Endothelial cell of umbilical vein (primary cell): ENCODE results near the gene IFI27. TPM values are rescaled to one million over a fixed set of nuclear protein-coding genes. Genes with fewer than 3 reads are reported as not detected.

Experiments used
- BruUV-seq: library from RNA; stranded (reverse); fragments of 400-500 nt; replicated peaks from 2 replicates; lab custom pipeline; 2021; lab: Mats Ljungman, UMichigan
- CTCF ChIA-PET: fragments of 300-600, 350-600 bp; sonication (Branson Sonifier 250); formaldehyde crosslinking; loops from one replicate; lab custom pipeline; 2021; ENCODE audit warnings: antibody characterized with exemption, inconsistent platforms; lab: Charles Lee
- POLR2A ChIA-PET: fragments of 300-600, 350-600 bp; sonication (Branson Sonifier 250); formaldehyde crosslinking; loops from one replicate; lab custom pipeline; 2021; ENCODE audit warnings: antibody characterized with exemption, inconsistent platforms; lab: Charles Lee
- DNase-seq: peaks from one replicate; pipeline ENCODE4 v3.0.0-alpha.2; 2011; ENCODE audit warnings: low read depth, low spot score
- FAIRE-seq: peaks from 2 replicates; lab custom pipeline; 2011; peaks lifted over from hg19 to GRCh38; lab: Jason Lieb, UNC
- H2AFZ ChIP-seq: 2 replicates; pipeline ENCODE4 v1.6.0; 2012; ENCODE audit warnings: low read depth, low read length, control low read depth, inconsistent platforms
- H3K27ac ChIP-seq: 2 replicates; pipeline ENCODE4 v1.5.1; 2011; ENCODE audit warnings: low read depth, mild to moderate bottlenecking, control low read depth, low read length, moderate library complexity; ENCODE audit not compliant: insufficient read depth
- H3K27me3 ChIP-seq, 2 experiments: 2 replicates each; pipeline versions ENCODE4 v1.6.0 to v1.6.1; 2011; ENCODE audit warnings: low read length in 2 of 2, mixed read lengths in 1 of 2; ENCODE audit not compliant: control insufficient read depth in 2 of 2, insufficient read depth in 2 of 2
- H3K36me3 ChIP-seq, 2 experiments: 2 replicates in 1 of 2; 3 replicates in 1 of 2; pipeline ENCODE4 v1.5.1; 2011; ENCODE audit warnings: low read length in 2 of 2, mild to moderate bottlenecking in 1 of 2, moderate library complexity in 1 of 2; ENCODE audit not compliant: control insufficient read depth in 2 of 2, insufficient read depth in 2 of 2; ENCODE audit errors: extremely low read depth in 1 of 2
- H3K4me1 ChIP-seq: 3 replicates; pipeline ENCODE4 v1.5.1; 2011; ENCODE audit warnings: mild to moderate bottlenecking, low read length; ENCODE audit not compliant: control insufficient read depth, insufficient read depth; ENCODE audit errors: extremely low read depth
- H3K4me2 ChIP-seq: 2 replicates; pipeline ENCODE4 v1.6.1; 2011; ENCODE audit warnings: low read length, control low read depth, mixed read lengths; ENCODE audit not compliant: insufficient read depth
- H3K4me3 ChIP-seq, 3 experiments: fragments of 200-600 bp in 1 of 3; sonication (generic), shearing (Covaris generic) in 1 of 3; replicated peaks in 1 of 3; 2 replicates each; pipeline ENCODE4 v1.5.1; 2011 to 2016; ENCODE audit warnings: control low read depth in 3 of 3, low read length in 3 of 3, mild to moderate bottlenecking in 2 of 3, inconsistent platforms in 1 of 3, low read depth in 1 of 3, moderate library complexity in 1 of 3; ENCODE audit not compliant: insufficient read depth in 1 of 3
- H3K79me2 ChIP-seq: 2 replicates; pipeline ENCODE4 v1.6.0; 2012; ENCODE audit warnings: low read length, inconsistent platforms; ENCODE audit not compliant: control insufficient read depth, insufficient read depth
- H3K9ac ChIP-seq: replicated peaks from 2 replicates; pipeline ENCODE3; 2011; ENCODE audit warnings: low read length, control low read depth; ENCODE audit not compliant: insufficient read depth; ENCODE audit errors: extremely low read depth
- H3K9me1 ChIP-seq: replicated peaks from 3 replicates; pipeline ENCODE4 v1.6.0; 2011; ENCODE audit warnings: mild to moderate bottlenecking, low read length; ENCODE audit not compliant: control insufficient read depth, insufficient read depth; ENCODE audit errors: extremely low read depth
- H3K9me3 ChIP-seq: replicated peaks from 2 replicates; pipeline ENCODE4 v1.5.1; 2012; ENCODE audit warnings: low read length, inconsistent platforms; ENCODE audit not compliant: control insufficient read depth, insufficient read depth
- H4K20me1 ChIP-seq: replicated peaks from 2 replicates; pipeline ENCODE3; 2011; ENCODE audit warnings: mild to moderate bottlenecking, low read length; ENCODE audit not compliant: control insufficient read depth, insufficient read depth; ENCODE audit errors: extremely low read depth
- EZH2 ChIP-seq: IDR thresholded peaks from 2 replicates; pipeline ENCODE4 v1.6.1; 2012; ENCODE audit warnings: borderline replicate concordance, low read depth, mild to moderate bottlenecking, moderate library complexity, low read length, inconsistent platforms; ENCODE audit not compliant: severe bottlenecking
- GATA2 ChIP-seq: IDR thresholded peaks from 2 replicates; pipeline ENCODE4 v1.7.0; 2011; ENCODE audit warnings: low read depth, mild to moderate bottlenecking, moderate library complexity, mixed read lengths, low read length; ENCODE audit not compliant: insufficient read length, insufficient read depth
- POLR2A ChIP-seq: IDR thresholded peaks from 2 replicates; pipeline ENCODE4 v1.6.1; 2012; ENCODE audit warnings: low read depth, mild to moderate bottlenecking, control low read depth, low read length
- POLR2AphosphoS5 ChIP-seq: IDR thresholded peaks from 2 replicates; pipeline ENCODE4 v1.6.1; 2012; ENCODE audit warnings: low read depth, mild to moderate bottlenecking, control low read depth, low read length, moderate library complexity; ENCODE audit not compliant: insufficient read depth
- dilution Hi-C: fragments of 300-500 bp; cut with MboI; formaldehyde crosslinking; loops from one replicate; pipeline ENCODE4 v1.15.0; 2019; ENCODE audit warnings: low sequenced_read_pairs; ENCODE audit not compliant: extremely low pct_ligation_motif_present
- intact Hi-C: fragments of 100-400 bp; cut with micrococcal nuclease; formaldehyde crosslinking; loops from one replicate; pipeline ENCODE4 v1.10.0; 2022
- polyA plus RNA-seq, 4 experiments: library from polyadenylated mRNA; depleted of rRNA in 3 of 4; stranded (reverse) in 3 of 4; unstranded in 1 of 4; fragments of >200 nt; gene quantifications; 2 replicates each; pipeline versions ENCODE4 v1.2.1 to v1.2.3, GENCODE V29; 2011 to 2012; ENCODE audit warnings: missing spikeins in 1 of 4
- total RNA-seq: library from RNA; stranded (reverse); gene quantifications from 2 replicates; pipeline ENCODE4 v1.2.3, GENCODE V29; 2021
- TF ChIP-seq, protein P1 (sequence below), 2 donors: IDR thresholded peaks; 1 replicate in 1 of 2; 2 replicates in 1 of 2; pipeline ENCODE4 v1.5.1; 2011; ENCODE audit warnings: low read length in 2 of 2, mild to moderate bottlenecking in 2 of 2, moderate library complexity in 2 of 2, control low read depth in 1 of 2, inconsistent platforms in 1 of 2, low read depth in 1 of 2; ENCODE audit not compliant: insufficient read depth in 1 of 2; ENCODE audit errors: extremely low read depth in 1 of 2

Gene IFI27
- total and polyA plus RNA-seq, 2 donors (not counting 3 experiments of a cell fraction or from before 2014, with no cell fraction given): 126 to 1,265 TPM

DNA sequence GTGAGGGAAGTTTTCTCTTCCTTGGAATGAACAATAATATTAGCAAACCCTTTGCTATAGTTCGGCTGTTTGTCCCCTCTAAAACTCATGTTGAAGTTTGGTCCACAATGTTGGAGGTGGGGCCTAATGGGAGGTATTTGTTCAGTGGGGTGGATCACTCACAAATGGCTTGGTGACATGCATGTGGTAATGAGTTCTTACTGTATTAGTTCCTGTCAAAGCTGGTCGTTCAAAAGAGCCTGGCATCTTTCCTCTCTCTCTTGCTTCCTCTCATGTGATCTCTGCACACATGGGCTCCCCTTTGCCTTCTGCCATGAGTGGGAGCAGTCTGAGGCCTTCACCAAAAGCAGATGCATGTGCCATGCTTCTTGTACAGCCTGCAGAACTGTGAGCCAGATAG lies 50.5 kb downstream of the IFI27 start:
- Histone ChIP-seq H3K27ac (no peak overlapping the region), H3K4me2 (no peak overlapping the region), H4K20me1 (no peaks in the 10 kb centered on the region), H3K9me1 (no peaks in the 10 kb centered on the region), H3K9ac (no peak overlapping the region), H2AFZ (no peak overlapping the region), H3K4me1 (no peaks in the 10 kb centered on the region), H3K27me3 (peaks cover 6 to 8% of the 10 kb centered on the region in 2 experiments), H3K36me3 (no peaks in the 10 kb centered on the region), H3K4me3 (no peak overlapping the region), H3K9me3 (no peaks in the 10 kb centered on the region), H3K79me2 (no peaks in the 10 kb centered on the region)
- DNase-seq (no peak), FAIRE-seq (no peak)
- intact Hi-C loops: no loop called here
- BruUV-seq: no TSS peak
- TF ChIP-seq GATA2: no peak
- ChIA-PET POLR2A (no interaction called here), CTCF (interaction anchor here (0.8 kb wide), 1 partner anchor 32 kb away, joined by 3 read pairs; no protein-coding TSS in a partner anchor)
- dilution Hi-C loops: no loop called here

DNA sequence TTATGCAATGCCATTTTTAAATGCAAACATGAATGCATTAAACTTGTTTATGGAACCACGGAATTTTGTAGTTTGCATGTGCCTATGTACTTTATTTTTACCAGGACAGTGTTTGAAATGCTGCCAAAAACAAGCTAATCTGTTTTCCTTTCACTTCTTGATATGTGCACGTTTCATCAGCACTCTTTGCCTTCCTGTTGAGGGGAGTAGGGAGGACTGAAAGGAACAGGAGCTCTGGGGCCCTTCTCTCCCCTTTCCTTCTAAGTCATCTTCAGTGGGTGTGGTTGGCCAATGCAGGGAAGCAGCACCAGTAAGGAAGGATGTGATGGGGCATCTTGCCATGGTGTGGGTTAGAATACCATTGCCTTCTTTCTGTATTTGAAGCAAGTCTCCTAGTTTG lies 51.4 kb downstream of the IFI27 start:
- H3K4me2 ChIP-seq: no peak overlapping the region
- no peaks in the 10 kb centered on the region for H3K9me3 ChIP-seq
- H3K36me3 ChIP-seq: no peaks in the 10 kb centered on the region
- intact Hi-C loops (no loop called here), dilution Hi-C loops (no loop called here)
- H4K20me1 ChIP-seq: no peaks in the 10 kb centered on the region
- no peak overlapping the region for H2AFZ ChIP-seq
- no peaks in the 10 kb centered on the region for H3K79me2 ChIP-seq
- no peaks in the 10 kb centered on the region for H3K4me1 ChIP-seq
- DNase-seq (no peak), FAIRE-seq (no peak)
- BruUV-seq: no TSS peak
- TF ChIP-seq, protein P1, sequence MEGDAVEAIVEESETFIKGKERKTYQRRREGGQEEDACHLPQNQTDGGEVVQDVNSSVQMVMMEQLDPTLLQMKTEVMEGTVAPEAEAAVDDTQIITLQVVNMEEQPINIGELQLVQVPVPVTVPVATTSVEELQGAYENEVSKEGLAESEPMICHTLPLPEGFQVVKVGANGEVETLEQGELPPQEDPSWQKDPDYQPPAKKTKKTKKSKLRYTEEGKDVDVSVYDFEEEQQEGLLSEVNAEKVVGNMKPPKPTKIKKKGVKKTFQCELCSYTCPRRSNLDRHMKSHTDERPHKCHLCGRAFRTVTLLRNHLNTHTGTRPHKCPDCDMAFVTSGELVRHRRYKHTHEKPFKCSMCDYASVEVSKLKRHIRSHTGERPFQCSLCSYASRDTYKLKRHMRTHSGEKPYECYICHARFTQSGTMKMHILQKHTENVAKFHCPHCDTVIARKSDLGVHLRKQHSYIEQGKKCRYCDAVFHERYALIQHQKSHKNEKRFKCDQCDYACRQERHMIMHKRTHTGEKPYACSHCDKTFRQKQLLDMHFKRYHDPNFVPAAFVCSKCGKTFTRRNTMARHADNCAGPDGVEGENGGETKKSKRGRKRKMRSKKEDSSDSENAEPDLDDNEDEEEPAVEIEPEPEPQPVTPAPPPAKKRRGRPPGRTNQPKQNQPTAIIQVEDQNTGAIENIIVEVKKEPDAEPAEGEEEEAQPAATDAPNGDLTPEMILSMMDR (IDR thresholded peaks at IDR 0.05; ENCODE audit: extremely low read depth in 1 of 2, insufficient read depth in 1 of 2, low read depth in 1 of 2, low read length in 2 of 2): no peak
- no peak for TF ChIP-seq EZH2
- TF ChIP-seq POLR2A: no peak
- TF ChIP-seq POLR2AphosphoS5: no peak
- POLR2A ChIA-PET: no interaction called here
- no peak overlapping the region for H3K27ac ChIP-seq
- no peaks in the 10 kb centered on the region for H3K9me1 ChIP-seq
- peaks cover 6 to 8% of the 10 kb centered on the region in 2 experiments for H3K27me3 ChIP-seq
- no peak overlapping the region for H3K9ac ChIP-seq
- CTCF ChIA-PET: interaction anchor here (0.7 to 1.2 kb wide), 4 partner anchors 31 to 127 kb away, joined by 3 to 4 read pairs (median 3); no protein-coding TSS in a partner anchor
- no peak overlapping the region for H3K4me3 ChIP-seq
